AG04449 (cell line): ENCODE results near the gene UNC45A.

Experiments
- CTCF ChIA-PET: fragments of 350-600 bp; formaldehyde crosslinking; extraction: SDS; loops from one replicate; lab custom pipeline; 2021; ENCODE audit warnings: antibody characterized with exemption; lab: Yijun Ruan, JAX
- POLR2A ChIA-PET: fragments of 400-600, 350-600 bp; formaldehyde crosslinking; extraction: SDS; loops from one replicate; lab custom pipeline; 2020; ENCODE audit warnings: antibody characterized with exemption, inconsistent platforms; lab: Yijun Ruan, JAX
- DNase-seq: peaks from one replicate; pipeline ENCODE4 v3.0.0-alpha.2; 2010; ENCODE audit warnings: low read depth, low spot score
- H3K4me3 ChIP-seq: 2 replicates; pipeline ENCODE4 v1.5.1; 2011; ENCODE audit warnings: low read depth, mild to moderate bottlenecking, control low read depth, low read length
- TF ChIP-seq, protein P1 (sequence below): IDR thresholded peaks from one replicate; pipeline ENCODE4 v1.5.1; 2011; ENCODE audit warnings: mild to moderate bottlenecking, moderate library complexity, low read length, control low read depth, inconsistent platforms; ENCODE audit not compliant: insufficient read depth; ENCODE audit errors: missing control alignments

The UNC45A gene

DNA sequence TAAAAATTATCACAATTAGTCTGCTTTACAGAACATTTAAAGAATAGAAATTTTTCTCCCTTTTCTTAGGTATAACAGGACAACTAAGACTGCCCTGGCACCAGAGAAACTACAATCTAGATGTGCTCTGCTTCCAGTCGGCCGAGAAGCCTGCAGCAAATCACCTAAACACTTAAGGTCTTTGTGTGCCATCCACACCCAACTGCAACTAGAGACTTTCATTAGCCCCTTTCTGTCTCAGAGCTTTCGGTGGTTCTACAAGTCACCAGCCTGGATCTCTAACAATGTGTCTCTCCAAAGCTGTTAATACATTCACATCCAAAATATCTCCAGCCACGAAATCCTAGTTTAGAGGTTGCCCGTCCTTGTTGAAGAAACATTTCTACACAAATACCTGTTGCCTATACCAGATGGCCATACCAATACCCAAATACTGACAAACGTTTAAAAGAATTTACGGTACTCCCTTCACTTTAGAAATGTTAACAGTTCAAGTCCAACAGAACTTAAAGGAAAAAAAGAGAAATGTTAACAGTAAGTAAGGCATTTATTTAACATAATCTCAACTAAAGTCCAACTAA lies 52.6 kb downstream of the UNC45A start:
- ChIA-PET CTCF (interaction anchor here (1.1 to 5.3 kb wide), 4 partner anchors 30 to 62 kb away, joined by 3 to 47 read pairs (median 5); partner anchors contain the start of genes HDDC3 and UNC45A), POLR2A (no interaction called here)
- no peak for DNase-seq
- H3K4me3 ChIP-seq, result no peak overlapping the region
- TF ChIP-seq, protein P1, sequence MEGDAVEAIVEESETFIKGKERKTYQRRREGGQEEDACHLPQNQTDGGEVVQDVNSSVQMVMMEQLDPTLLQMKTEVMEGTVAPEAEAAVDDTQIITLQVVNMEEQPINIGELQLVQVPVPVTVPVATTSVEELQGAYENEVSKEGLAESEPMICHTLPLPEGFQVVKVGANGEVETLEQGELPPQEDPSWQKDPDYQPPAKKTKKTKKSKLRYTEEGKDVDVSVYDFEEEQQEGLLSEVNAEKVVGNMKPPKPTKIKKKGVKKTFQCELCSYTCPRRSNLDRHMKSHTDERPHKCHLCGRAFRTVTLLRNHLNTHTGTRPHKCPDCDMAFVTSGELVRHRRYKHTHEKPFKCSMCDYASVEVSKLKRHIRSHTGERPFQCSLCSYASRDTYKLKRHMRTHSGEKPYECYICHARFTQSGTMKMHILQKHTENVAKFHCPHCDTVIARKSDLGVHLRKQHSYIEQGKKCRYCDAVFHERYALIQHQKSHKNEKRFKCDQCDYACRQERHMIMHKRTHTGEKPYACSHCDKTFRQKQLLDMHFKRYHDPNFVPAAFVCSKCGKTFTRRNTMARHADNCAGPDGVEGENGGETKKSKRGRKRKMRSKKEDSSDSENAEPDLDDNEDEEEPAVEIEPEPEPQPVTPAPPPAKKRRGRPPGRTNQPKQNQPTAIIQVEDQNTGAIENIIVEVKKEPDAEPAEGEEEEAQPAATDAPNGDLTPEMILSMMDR, result no peak

DNA sequence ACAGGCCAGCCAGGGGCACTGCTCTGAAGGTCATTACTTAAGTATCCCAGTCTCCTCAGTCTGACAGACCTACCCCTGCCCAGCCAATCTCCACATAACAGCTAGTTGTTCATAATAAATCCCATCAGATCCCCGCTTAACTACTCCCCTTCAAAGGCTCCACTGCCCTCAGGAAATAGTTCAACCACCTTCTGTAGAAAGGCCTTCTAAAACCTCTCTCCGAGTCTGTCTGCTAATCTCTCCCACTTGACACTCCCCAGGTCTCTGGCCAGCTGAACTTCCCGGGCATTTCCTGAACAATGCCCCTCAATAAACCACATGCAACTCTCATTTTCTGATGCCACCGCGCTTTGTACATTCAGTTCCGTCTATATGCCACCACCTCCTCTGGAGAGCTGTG lies 53.2 kb downstream of the UNC45A start:
- DNase-seq, result no peak
- TF ChIP-seq, protein P1, result no peak
- ChIA-PET POLR2A (no interaction called here), CTCF (interaction anchor here (1.1 to 5.3 kb wide), 4 partner anchors 31 to 62 kb away, joined by 3 to 47 read pairs (median 5); partner anchors contain the start of genes HDDC3 and UNC45A)
- H3K4me3 ChIP-seq, result no peak overlapping the region

DNA sequence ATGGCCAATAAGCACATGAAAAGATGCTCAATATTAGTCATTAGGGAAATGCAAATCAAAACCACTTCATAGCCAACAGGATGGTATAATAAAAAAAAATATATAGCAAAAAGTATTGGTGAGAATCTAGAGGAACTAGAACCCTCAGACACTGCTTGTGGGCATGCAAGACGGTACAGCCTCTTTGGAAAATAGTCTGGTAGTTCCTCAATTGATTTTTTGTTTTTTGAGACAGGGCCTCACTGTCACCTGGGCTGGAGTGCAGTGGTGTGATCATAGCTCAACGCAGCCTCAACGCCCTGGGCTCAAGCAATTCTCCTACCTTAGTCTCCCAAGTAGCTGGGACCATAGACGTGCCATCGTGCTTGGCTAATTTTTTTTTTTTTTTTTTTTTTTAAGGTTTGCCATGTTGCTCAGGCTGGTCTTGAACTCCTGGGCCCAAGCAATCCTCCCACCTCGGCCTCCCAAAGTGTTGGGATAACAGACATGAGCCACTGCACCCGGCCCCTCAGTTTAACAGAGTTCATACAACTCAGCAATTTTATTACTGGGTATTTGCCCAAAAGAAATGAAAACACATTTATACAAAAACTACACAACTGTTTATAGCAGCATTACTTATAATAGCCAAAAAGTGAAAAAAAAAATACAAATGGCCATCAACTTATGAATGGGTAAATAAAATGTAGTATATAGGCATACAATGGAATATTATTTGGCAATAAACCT lies 54.1 kb downstream of the UNC45A start:
- TF ChIP-seq, protein P1, result no peak
- no peak for DNase-seq
- ChIA-PET CTCF (interaction anchor here (0.9 to 5.3 kb wide), 6 partner anchors 32 to 61 kb away, joined by 3 to 47 read pairs (median 4); partner anchors contain the start of genes HDDC3 and UNC45A), POLR2A (no interaction called here)
- H3K4me3 ChIP-seq, result no peak overlapping the region

DNA sequence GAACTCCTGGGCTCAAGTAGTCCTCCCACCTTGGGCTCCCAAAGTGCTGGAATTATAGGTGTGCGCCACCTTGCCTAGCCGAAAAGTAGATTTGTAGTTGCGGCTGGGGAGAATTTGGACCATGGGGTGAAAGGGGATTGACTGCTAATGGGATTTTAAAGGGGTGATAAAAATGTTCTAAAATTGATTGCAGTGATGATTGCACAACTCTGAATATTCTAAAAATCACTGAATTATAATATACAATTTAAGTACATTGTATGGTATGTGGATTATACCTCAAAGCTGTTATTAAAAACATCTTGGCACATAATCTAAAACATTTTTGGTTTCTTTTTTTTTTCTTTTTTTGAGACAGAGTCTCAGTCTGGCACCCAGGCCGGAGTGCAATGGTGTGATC lies 55.4 kb downstream of the UNC45A start:
- no peak overlapping the region for H3K4me3 ChIP-seq
- DNase-seq, result no peak
- CTCF ChIA-PET, result interaction anchor here (0.9 to 5.3 kb wide), 3 partner anchors 33 to 58 kb away, joined by 3 to 47 read pairs (median 11); partner anchors contain the start of gene HDDC3
- POLR2A ChIA-PET, result no interaction called here
- TF ChIP-seq, protein P1, result no peak

DNA sequence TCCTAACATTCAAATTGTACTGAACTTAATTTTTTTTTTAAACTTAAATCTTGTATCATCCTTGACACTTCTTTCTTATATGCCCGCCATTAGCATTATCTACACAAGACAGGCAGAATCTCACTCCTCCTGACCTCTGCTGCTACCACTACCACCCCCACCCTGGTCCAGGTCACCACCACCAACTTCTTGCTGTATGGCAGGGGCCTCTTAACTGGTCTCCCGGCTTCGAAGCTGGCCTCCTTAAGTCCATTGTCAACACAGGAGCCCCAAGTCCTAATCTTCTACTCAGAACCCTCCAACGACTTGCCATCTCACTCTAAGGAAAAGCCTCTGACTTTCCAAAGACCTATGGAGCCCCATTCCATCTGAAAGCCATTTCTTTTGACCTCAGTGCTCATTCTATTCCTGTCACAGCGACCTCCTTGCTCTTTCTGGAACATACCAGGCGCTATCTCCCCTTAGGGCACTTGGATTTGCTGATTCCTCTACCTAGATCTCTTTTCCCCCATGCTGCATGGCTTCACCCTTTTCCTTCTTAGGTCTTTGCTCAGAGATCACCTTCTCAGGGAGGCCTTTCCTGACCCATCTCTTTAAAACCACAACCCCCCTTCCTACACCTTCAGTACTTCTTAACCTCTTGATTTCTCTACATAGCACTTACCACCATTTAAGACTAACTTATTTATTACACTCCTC lies 56.7 kb downstream of the UNC45A start:
- TF ChIP-seq, protein P1, result no peak
- no peak overlapping the region for H3K4me3 ChIP-seq
- no peak for DNase-seq
- POLR2A ChIA-PET, result no interaction called here
- CTCF ChIA-PET, result interaction anchor here (0.6 to 5.3 kb wide), 3 partner anchors 34 to 60 kb away, joined by 3 to 47 read pairs (median 11); partner anchors contain the start of genes HDDC3 and UNC45A
